Measurements from ENCODE around the gene KCTD2. TPM values are rescaled to one million over a fixed set of nuclear protein-coding genes. Genes with fewer than 3 reads are reported as not detected.

The KCTD2 gene
- total and polyA plus RNA-seq, 2 of the 13 experiments (the other 11 are each of a cell fraction or from before 2014, with no cell fraction given) = 28.3 to 32.6 TPM

- 0 out of 2 replicates have a peak, but pooled peaks have one; percentile 38 for TF ChIP-seq ZNF770 (CRISPR knock-in tag; IDR thresholded peaks at IDR 0.05)
- 0 out of 2 replicates have a peak, but pooled peaks have one; percentile 29 for TF ChIP-seq ZNF264 (CRISPR knock-in tag; IDR thresholded peaks at IDR 0.05)
- TF ChIP-seq AHDC1 (CRISPR knock-in tag; IDR thresholded peaks at IDR 0.05; ENCODE audit: borderline replicate concordance) = no peak
- TF ChIP-seq HDAC2 (CRISPR knock-in tag; IDR thresholded peaks at IDR 0.05) = peak; percentile 72; the same call in 1 of the 2 replicates
- 0 out of 2 replicates have a peak, but pooled peaks have one; percentile 60 for TF ChIP-seq PRDM10 (CRISPR knock-in tag; IDR thresholded peaks at IDR 0.05; ENCODE audit: low read depth)
- peak; percentile 25; the same call in 1 of the 2 replicates for TF ChIP-seq ZNF574 (CRISPR knock-in tag; IDR thresholded peaks at IDR 0.05)
- TF ChIP-seq ZMYM3 (CRISPR knock-in tag; IDR thresholded peaks at IDR 0.05) = peak; percentile 60; the same call in 1 of the 2 replicates
- TF ChIP-seq PATZ1 (CRISPR knock-in tag; IDR thresholded peaks at IDR 0.05) = peak; percentile 85
- peak; percentile 40; the same call in 1 of the 2 replicates for TF ChIP-seq ZBTB38 (CRISPR knock-in tag; IDR thresholded peaks at IDR 0.05)
Observed at GRCh38 chr17:75096082-75096625, 49.1 kb downstream of the KCTD2 start (continued).

Measured in HepG2 (cell line).